GM21576 (cell line): ENCODE results near the gene GPC6.

ENCODE experiments used
- ATAC-seq: cut with Tn5 transposase; IDR thresholded peaks from one replicate; pipeline ENCODE4 v1.9.1; 2021; ENCODE audit warnings: mild to moderate bottlenecking, moderate library complexity; ENCODE audit not compliant: unreplicated experiment

The GPC6 gene

GRCh38 chr13:94218951-94219350 is 992.3 kb downstream of the GPC6 start:
- ATAC-seq: no peak

GRCh38 chr13:94224670-94225069 is 998.1 kb downstream of the GPC6 start:
- no peak for ATAC-seq

- no peak for ATAC-seq
These were observed 1000.8 kb downstream of the GPC6 start for GRCh38 chr13:94227255-94227879.

GRCh38 chr13:94228763-94229162 is 1002.2 kb downstream of the GPC6 start:
- no peak for ATAC-seq

- ATAC-seq: no peak
These were observed 1005.7 kb downstream of the GPC6 start for GRCh38 chr13:94232161-94232950.

- ATAC-seq: no peak
These were observed 1006.3 kb downstream of the GPC6 start for GRCh38 chr13:94232956-94233355.

- ATAC-seq: no peak
These were observed 1006.8 kb downstream of the GPC6 start for GRCh38 chr13:94233401-94233800.

GRCh38 chr13:94233837-94234236 is 1007.2 kb downstream of the GPC6 start:
- ATAC-seq: no peak

- no peak for ATAC-seq
These were observed 1008.1 kb downstream of the GPC6 start for GRCh38 chr13:94234738-94235137.

- ATAC-seq: no peak
These were observed 1009.5 kb downstream of the GPC6 start for GRCh38 chr13:94236132-94236531.

GRCh38 chr13:94236872-94237271 is 1010.3 kb downstream of the GPC6 start:
- ATAC-seq: no peak

GRCh38 chr13:94239135-94239534 is 1012.5 kb downstream of the GPC6 start:
- ATAC-seq: peak; percentile 48

- no peak for ATAC-seq
These were observed 1015.9 kb downstream of the GPC6 start for GRCh38 chr13:94242554-94242953.

- no peak for ATAC-seq
These were observed 1016.9 kb downstream of the GPC6 start for GRCh38 chr13:94243551-94243950.

- no peak for ATAC-seq
These were observed 1019.9 kb downstream of the GPC6 start for GRCh38 chr13:94246495-94246894.

GRCh38 chr13:94247890-94248289 is 1021.3 kb downstream of the GPC6 start:
- ATAC-seq: no peak

GRCh38 chr13:94248454-94249228 is 1022.0 kb downstream of the GPC6 start:
- ATAC-seq: no peak

- no peak for ATAC-seq
These were observed 1022.9 kb downstream of the GPC6 start for GRCh38 chr13:94249512-94249911.

GRCh38 chr13:94251831-94252608 is 1025.4 kb downstream of the GPC6 start:
- ATAC-seq: no peak

GRCh38 chr13:94254737-94255136 is 1028.1 kb downstream of the GPC6 start:
- no peak for ATAC-seq

- ATAC-seq: no peak
These were observed 1030.1 kb downstream of the GPC6 start for GRCh38 chr13:94256721-94257120.
